SK-N-SH (cell line): Measurements from ENCODE around the gene ANKRD11. TPM values are rescaled to one million over a fixed set of nuclear protein-coding genes. Genes with fewer than 3 reads are reported as not detected.

Experiments
- CTCF ChIA-PET: fragments of 300-600, 350-600 bp; formaldehyde crosslinking; extraction: SDS; loops from one replicate; lab custom pipeline; 2021; lab: Yijun Ruan, JAX
- POLR2A ChIA-PET: fragments of 350-600 bp; sonication (Branson Sonifier 250); formaldehyde crosslinking; extraction: SDS; loops from one replicate; lab custom pipeline; 2020; ENCODE audit warnings: antibody characterized with exemption, inconsistent platforms; lab: Yijun Ruan, JAX
- DNase-seq: peaks from one replicate; pipeline ENCODE4 v3.0.0; 2012
- H2AFZ ChIP-seq: fragments of 200-600 bp; sonication (generic); 2 replicates; pipeline ENCODE4 v1.8.1; 2016; ENCODE audit warnings: antibody characterized with exemption, mild to moderate bottlenecking, low read depth
- H3F3A ChIP-seq: fragments of 200-600 bp; sonication (generic); replicated peaks from 2 replicates; pipeline ENCODE3; 2016; ENCODE audit warnings: antibody characterized with exemption, mild to moderate bottlenecking; ENCODE audit not compliant: insufficient read depth
- H3K27ac ChIP-seq, 2 experiments: fragments of 200-500 bp in 1 of 2; fragments of 200-600 bp in 1 of 2; sonication (Bioruptor generic) in 1 of 2; sonication (generic), shearing (Covaris generic) in 1 of 2; 2 replicates each; pipeline versions ENCODE4 v1.5.1 to v1.6.1; 2014 to 2016; ENCODE audit warnings: low read depth in 2 of 2, inconsistent platforms in 1 of 2, low read length in 1 of 2, mild to moderate bottlenecking in 1 of 2, mixed read lengths in 1 of 2
- H3K27me3 ChIP-seq: fragments of 200-600 bp; sonication (generic), shearing (Covaris generic); 2 replicates; pipeline ENCODE4 v1.6.1; 2016; ENCODE audit warnings: mixed run types; ENCODE audit not compliant: insufficient read depth
- H3K36me3 ChIP-seq, 2 experiments: fragments of 200-500 bp in 1 of 2; fragments of 200-600 bp in 1 of 2; sonication (Bioruptor generic) in 1 of 2; sonication (generic) in 1 of 2; replicated peaks in 1 of 2; 2 replicates each; pipeline versions ENCODE3 to v1.5.1; 2014 to 2016; ENCODE audit warnings: low read length in 1 of 2, mild to moderate bottlenecking in 1 of 2; ENCODE audit not compliant: insufficient read depth in 2 of 2, control insufficient read depth in 1 of 2
- H3K4me1 ChIP-seq, 2 experiments: fragments of 200-500 bp in 1 of 2; fragments of 200-600 bp in 1 of 2; sonication (Bioruptor generic) in 1 of 2; sonication (generic), shearing (Covaris generic) in 1 of 2; 2 replicates each; pipeline versions ENCODE4 v1.5.1 to v1.6.1; 2014 to 2016; ENCODE audit warnings: low read depth in 1 of 2, low read length in 1 of 2, mixed run types in 1 of 2; ENCODE audit not compliant: insufficient read depth in 2 of 2, control insufficient read depth in 1 of 2
- H3K4me2 ChIP-seq: fragments of 200-600 bp; sonication (generic), shearing (Covaris generic); 2 replicates; pipeline ENCODE4 v1.6.1; 2017; ENCODE audit warnings: mixed run types
- H3K4me3 ChIP-seq, 2 experiments: fragments of 200-500 bp in 1 of 2; fragments of 200-600 bp in 1 of 2; sonication (Bioruptor generic) in 1 of 2; sonication (generic), shearing (Covaris generic) in 1 of 2; 2 replicates each; pipeline versions ENCODE4 v1.5.1 to v1.8.1; 2014 to 2016; ENCODE audit warnings: low read depth in 2 of 2, inconsistent platforms in 1 of 2, low read length in 1 of 2, mild to moderate bottlenecking in 1 of 2, mixed read lengths in 1 of 2, moderate library complexity in 1 of 2
- H3K79me2 ChIP-seq: fragments of 200-600 bp; sonication (generic); 2 replicates; pipeline ENCODE4 v1.8.1; 2017; ENCODE audit warnings: mild to moderate bottlenecking; ENCODE audit not compliant: insufficient read depth
- H3K9ac ChIP-seq: fragments of 200-600 bp; sonication (generic); 2 replicates; pipeline ENCODE4 v1.6.1; 2017; ENCODE audit warnings: mixed run types
- H3K9me2 ChIP-seq: fragments of 200-600 bp; sonication (generic); 2 replicates; pipeline ENCODE4 v1.6.1; 2017; ENCODE audit warnings: mixed run types
- H3K9me3 ChIP-seq: fragments of 200-600 bp; sonication (generic); 2 replicates; pipeline ENCODE4 v1.6.1; 2017; ENCODE audit warnings: mixed run types, mild to moderate bottlenecking, moderate library complexity
- H4K20me1 ChIP-seq: fragments of 200-600 bp; sonication (generic); 2 replicates; pipeline ENCODE4 v1.6.1; 2017; ENCODE audit warnings: mild to moderate bottlenecking, mixed run types; ENCODE audit not compliant: insufficient read depth
- CHD2 ChIP-seq: fragments of 150-350 bp; IDR thresholded peaks from 2 replicates; pipeline ENCODE4 v1.6.1; 2018; ENCODE audit warnings: low read length; ENCODE audit not compliant: partially characterized antibody
- EP300 ChIP-seq, 2 experiments: IDR thresholded peaks; 2 replicates each; pipeline versions ENCODE4 v1.4.0 to v1.6.1; 2012; ENCODE audit warnings: borderline replicate concordance in 1 of 2, low read depth in 1 of 2, low read length in 1 of 2
- EZH2phosphoT487 ChIP-seq: fragments of 200-600 bp; sonication (generic); IDR thresholded peaks from 2 replicates; pipeline ENCODE4 v1.6.1; 2017; ENCODE audit warnings: low read depth, mixed run types, mild to moderate bottlenecking, antibody characterized with exemption, moderate library complexity, borderline replicate concordance
- FOSL2 ChIP-seq: IDR thresholded peaks from 2 replicates; pipeline ENCODE4 v1.4.0; 2012; ENCODE audit warnings: low read depth, mild to moderate bottlenecking, moderate library complexity, borderline replicate concordance
- FOXJ3 ChIP-seq: sonication (generic); formaldehyde crosslinking; IDR thresholded peaks from 2 replicates; pipeline ENCODE4 v1.5.1; 2020; ENCODE audit warnings: mild to moderate bottlenecking, missing genetic modification reagents
- FOXM1 ChIP-seq: IDR thresholded peaks from 2 replicates; pipeline ENCODE4 v1.4.0; 2012; ENCODE audit warnings: low read depth, mild to moderate bottlenecking
- GABPA ChIP-seq: IDR thresholded peaks from 2 replicates; pipeline ENCODE4 v1.4.0; 2012; ENCODE audit warnings: low read depth, mild to moderate bottlenecking
- MXI1 ChIP-seq: IDR thresholded peaks from 2 replicates; pipeline ENCODE4 v1.6.1; 2012; ENCODE audit warnings: mild to moderate bottlenecking, low read depth, low read length, improper control_type of control experiment
- NRF1 ChIP-seq: IDR thresholded peaks from 2 replicates; pipeline ENCODE4 v1.6.1; 2012; ENCODE audit warnings: low read depth, mild to moderate bottlenecking, low read length
- PBX3 ChIP-seq: IDR thresholded peaks from 2 replicates; pipeline ENCODE4; 2012
- POLR2AphosphoS5 ChIP-seq: IDR thresholded peaks from 2 replicates; pipeline ENCODE4 v1.6.1; 2012; ENCODE audit warnings: low read depth, low read length
- RCOR1 ChIP-seq: fragments of 150-350 bp; IDR thresholded peaks from 2 replicates; pipeline ENCODE4 v1.6.1; 2017; ENCODE audit warnings: antibody characterized with exemption, low read length
- REST ChIP-seq: IDR thresholded peaks from 2 replicates; pipeline ENCODE4 v1.6.1; 2012; ENCODE audit warnings: mild to moderate bottlenecking, low read depth, low read length, moderate library complexity
- RXRA ChIP-seq: IDR thresholded peaks from 2 replicates; pipeline ENCODE4 v1.4.0; 2012; ENCODE audit warnings: low read depth, mild to moderate bottlenecking, borderline replicate concordance
- SIN3A ChIP-seq: IDR thresholded peaks from 2 replicates; pipeline ENCODE4 v1.6.1; 2012; ENCODE audit warnings: low read depth, mild to moderate bottlenecking, low read length, moderate library complexity, borderline replicate concordance
- SMC3 ChIP-seq: IDR thresholded peaks from 2 replicates; pipeline ENCODE4 v1.6.1; 2012; ENCODE audit warnings: low read depth, low read length, improper control_type of control experiment
- TEAD4 ChIP-seq: IDR thresholded peaks from 2 replicates; pipeline ENCODE4 v1.4.0; 2012; ENCODE audit warnings: mild to moderate bottlenecking, borderline replicate concordance; ENCODE audit not compliant: insufficient read depth
- YY1 ChIP-seq: IDR thresholded peaks from 2 replicates; pipeline ENCODE4 v1.4.0; 2012; ENCODE audit warnings: low read depth, mild to moderate bottlenecking
- WGBS: methylation state at CpG from one replicate; pipeline ENCODE4 v1.1.6; 2017; ENCODE audit warnings: low lambda C conversion rate; 5-methylcytosine and 5-hydroxymethylcytosine counted together
- polyA plus RNA-seq, 3 experiments: library from polyadenylated mRNA; depleted of rRNA; stranded (reverse); fragments of >200 nt; gene quantifications; 2 replicates each; pipeline ENCODE4 v1.2.3, GENCODE V29; 2012
- TF ChIP-seq, protein P1 (sequence below): IDR thresholded peaks from 2 replicates; pipeline ENCODE4 v1.4.0; 2012; ENCODE audit warnings: low read depth
- TF ChIP-seq, protein P2 (sequence below): fragments of 150-350 bp; IDR thresholded peaks from 2 replicates; pipeline ENCODE4 v1.6.1; 2017; ENCODE audit warnings: antibody characterized with exemption, low read length, low read depth, borderline replicate concordance

ANKRD11 gene
- polyA plus RNA-seq, 1 of the 3 experiments (the other 2 are of a cell fraction), result 50.2 TPM

- TF ChIP-seq CHD2 (no peak), RXRA (no peak), FOXM1 (no peak), PBX3 (no peak), REST (no peak), SMC3 (no peak)
- TF ChIP-seq, protein P1, sequence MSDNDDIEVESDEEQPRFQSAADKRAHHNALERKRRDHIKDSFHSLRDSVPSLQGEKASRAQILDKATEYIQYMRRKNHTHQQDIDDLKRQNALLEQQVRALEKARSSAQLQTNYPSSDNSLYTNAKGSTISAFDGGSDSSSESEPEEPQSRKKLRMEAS, result no peak
- TF ChIP-seq, all 33 proteins: peak for 0
These were observed 43.4 kb downstream of the ANKRD11 start (continued) for GRCh38 chr16:89446975-89447293.

- CTCF ChIA-PET, result no interaction called here
- Histone ChIP-seq H3K79me2 (peaks cover 100% of the 10 kb centered on the region), H3K27ac (no peak overlapping the region), H3K36me3 (no peaks in the 10 kb centered on the region), H3K4me1 (peaks cover 31 to 37% of the 10 kb centered on the region in 2 experiments; a peak in 3 of 4 replicates), H4K20me1 (peaks cover 100% of the 10 kb centered on the region), H3K9me3 (no peaks in the 10 kb centered on the region), H2AFZ (no peak overlapping the region), H3K9me2 (no peaks in the 10 kb centered on the region), H3F3A (peaks cover 7% of the 10 kb centered on the region), H3K9ac (no peak overlapping the region), H3K4me3 (no peak overlapping the region), H3K4me2 (no peak overlapping the region), H3K27me3 (no peaks in the 10 kb centered on the region)
- WGBS, result 86% methylated on average over 14 of the region's 15 CpGs
- DNase-seq, result no peak
- POLR2A ChIA-PET, result no interaction called here
- TF ChIP-seq SIN3A (no peak), MXI1 (no peak), FOSL2 (no peak), EZH2phosphoT487 (no peak), GABPA (no peak), FOXJ3 (CRISPR knock-in tag) (no peak), YY1 (no peak), RXRA (no peak), RCOR1 (no peak), TEAD4 (no peak), EP300 (IDR thresholded peaks at IDR 0.05; ENCODE audit: borderline replicate concordance in 1 of 2, low read depth in 1 of 2, low read length in 1 of 2) (no peak), NRF1 (no peak), CHD2 (no peak), POLR2AphosphoS5 (no peak), REST (no peak)
- TF ChIP-seq, protein P1, result no peak
- TF ChIP-seq, protein P2, sequence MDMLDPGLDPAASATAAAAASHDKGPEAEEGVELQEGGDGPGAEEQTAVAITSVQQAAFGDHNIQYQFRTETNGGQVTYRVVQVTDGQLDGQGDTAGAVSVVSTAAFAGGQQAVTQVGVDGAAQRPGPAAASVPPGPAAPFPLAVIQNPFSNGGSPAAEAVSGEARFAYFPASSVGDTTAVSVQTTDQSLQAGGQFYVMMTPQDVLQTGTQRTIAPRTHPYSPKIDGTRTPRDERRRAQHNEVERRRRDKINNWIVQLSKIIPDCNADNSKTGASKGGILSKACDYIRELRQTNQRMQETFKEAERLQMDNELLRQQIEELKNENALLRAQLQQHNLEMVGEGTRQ, result no peak
These were observed 44.0 kb downstream of the ANKRD11 start for GRCh38 chr16:89446136-89446974.
